AG09309 (cell line): ENCODE data around the gene AFAP1L2.

Experiments used
- DNase-seq: peaks from one replicate; pipeline ENCODE4 v3.0.0-alpha.2; 2010; ENCODE audit warnings: low read depth
- H3K4me3 ChIP-seq: 2 replicates; pipeline ENCODE4 v1.5.1; 2011; ENCODE audit warnings: mild to moderate bottlenecking, low read depth, low read length, moderate library complexity; ENCODE audit not compliant: control insufficient read depth
- CTCF ChIP-seq: IDR thresholded peaks from 2 replicates; pipeline ENCODE4 v1.5.1; 2011; ENCODE audit warnings: mild to moderate bottlenecking, low read depth, low read length, inconsistent platforms; ENCODE audit not compliant: insufficient read depth, control insufficient read depth; ENCODE audit errors: missing control alignments

The AFAP1L2 gene

GRCh38 chr10:114313139-114313538 is 91.2 kb downstream of the AFAP1L2 start:
- H3K4me3 ChIP-seq = no peak overlapping the region
- no peak for DNase-seq
- TF ChIP-seq CTCF = no peak

GRCh38 chr10:114311496-114312209 is 92.6 kb downstream of the AFAP1L2 start:
- no peak overlapping the region for H3K4me3 ChIP-seq
- TF ChIP-seq CTCF = no peak
- DNase-seq = no peak

- H3K4me3 ChIP-seq = no peak overlapping the region
- DNase-seq = no peak
- TF ChIP-seq CTCF = no peak
These were observed 93.3 kb downstream of the AFAP1L2 start for GRCh38 chr10:114311023-114311422.

- DNase-seq = no peak
- no peak overlapping the region for H3K4me3 ChIP-seq
- TF ChIP-seq CTCF = no peak
These were observed 94.0 kb downstream of the AFAP1L2 start for GRCh38 chr10:114310346-114310745.

GRCh38 chr10:114309364-114309651 is 95.0 kb downstream of the AFAP1L2 start:
- no peak for DNase-seq
- TF ChIP-seq CTCF = no peak
- no peak overlapping the region for H3K4me3 ChIP-seq

- TF ChIP-seq CTCF = no peak
- no peak for DNase-seq
- no peak overlapping the region for H3K4me3 ChIP-seq
These were observed 95.6 kb downstream of the AFAP1L2 start for GRCh38 chr10:114308531-114309363.
